HepG2 (cell line): ENCODE measurements around the gene TP53I3. TPM values are rescaled to one million over a fixed set of nuclear protein-coding genes. Genes with fewer than 3 reads are reported as not detected.
A peak's percentile ranks its signal among the peaks of the same experiment; 100 is the strongest.

Source experiments
- ADNP ChIP-seq: sonication (generic); formaldehyde crosslinking; IDR thresholded peaks from 2 replicates; pipeline ENCODE4 v1.4.0; 2020; ENCODE audit warnings: missing genetic modification reagents
- ATF7-NPFF ChIP-seq: sonication (generic); formaldehyde crosslinking; IDR thresholded peaks from 2 replicates; pipeline ENCODE4 v1.8.1; 2023; ENCODE audit warnings: mild to moderate bottlenecking, low read depth, missing genetic modification reagents, moderate library complexity
- CAMTA2 ChIP-seq: sonication (generic); formaldehyde crosslinking; IDR thresholded peaks from 2 replicates; pipeline ENCODE4 v1.4.0; 2020; ENCODE audit warnings: mild to moderate bottlenecking, missing genetic modification reagents, borderline replicate concordance
- GTF2F1 ChIP-seq: fragments of 150-350 bp; IDR thresholded peaks from 2 replicates; pipeline ENCODE4 v1.6.1; 2014; ENCODE audit warnings: low read length
- HOXA3 ChIP-seq: sonication (generic); formaldehyde crosslinking; IDR thresholded peaks from 2 replicates; pipeline ENCODE4 v1.5.0; 2020; ENCODE audit warnings: missing genetic modification reagents
- HOXA7 ChIP-seq: sonication (generic); formaldehyde crosslinking; IDR thresholded peaks from 2 replicates; pipeline ENCODE4 v1.8.1; 2022; ENCODE audit warnings: mild to moderate bottlenecking, missing genetic modification reagents, moderate library complexity
- POLR2A ChIP-seq, 2 experiments: IDR thresholded peaks; 2 replicates each; pipeline ENCODE4 v1.6.1; 2011; ENCODE audit warnings: low read depth in 2 of 2, low read length in 2 of 2, mild to moderate bottlenecking in 1 of 2, moderate library complexity in 1 of 2; ENCODE audit not compliant: insufficient read depth in 1 of 2
- RCOR2 ChIP-seq: IDR thresholded peaks from 2 replicates; pipeline ENCODE4 v1.6.1; 2016; ENCODE audit warnings: missing biosample characterization, missing genetic modification reagents
- SIX1 ChIP-seq: sonication (generic); formaldehyde crosslinking; IDR thresholded peaks from 2 replicates; pipeline ENCODE4 v1.4.0; 2020; ENCODE audit warnings: missing genetic modification reagents, borderline replicate concordance
- ZC3H13 ChIP-seq: sonication (generic); formaldehyde crosslinking; IDR thresholded peaks from 2 replicates; pipeline ENCODE4 v1.8.1; 2023; ENCODE audit warnings: mild to moderate bottlenecking, missing genetic modification reagents, moderate library complexity
- ZEB1 ChIP-seq: IDR thresholded peaks from 2 replicates; pipeline ENCODE4 v1.6.1; 2012; ENCODE audit warnings: mild to moderate bottlenecking, low read depth, inconsistent platforms; ENCODE audit not compliant: insufficient replicate concordance
- ZFP36L2 ChIP-seq: sonication (generic); formaldehyde crosslinking; IDR thresholded peaks from 2 replicates; pipeline ENCODE4 v1.4.0; 2020; ENCODE audit warnings: missing genetic modification reagents
- ZFP62 ChIP-seq: sonication (generic); formaldehyde crosslinking; IDR thresholded peaks from 2 replicates; pipeline ENCODE4 v1.4.0; 2020; ENCODE audit warnings: missing genetic modification reagents
- ZNF124 ChIP-seq: sonication (generic); formaldehyde crosslinking; IDR thresholded peaks from 2 replicates; pipeline ENCODE4 v1.4.0; 2020; ENCODE audit warnings: missing genetic modification reagents
- ZNF317 ChIP-seq: sonication (generic); formaldehyde crosslinking; IDR thresholded peaks from 2 replicates; pipeline ENCODE4 v1.5.0; 2020; ENCODE audit warnings: mild to moderate bottlenecking, missing genetic modification reagents
- ZNF75D ChIP-seq: sonication (generic); formaldehyde crosslinking; IDR thresholded peaks from 2 replicates; pipeline ENCODE4 v1.8.1; 2023; ENCODE audit warnings: missing genetic modification reagents, mild to moderate bottlenecking, borderline replicate concordance
- polyA plus RNA-seq, 8 experiments: library from polyadenylated mRNA; depleted of rRNA in 3 of 8; stranded (reverse) in 7 of 8; unstranded in 1 of 8; fragments of >200 nt; fragmentation: Illumina TruSeq in 4 of 8; extraction: Trizol in 4 of 8; gene quantifications; 2 replicates each; pipeline versions ENCODE4 v1.2.1 to v1.2.3, GENCODE V29; 2011 to 2016; ENCODE audit warnings: low read depth in 4 of 8, missing spikeins in 1 of 8, mixed read lengths in 1 of 8; ENCODE audit not compliant: insufficient read depth in 1 of 8
- total RNA-seq, 5 experiments: library from RNA; depleted of rRNA; stranded (reverse); fragments of >200 nt; fragmentation: Illumina TruSeq; extraction: Trizol; gene quantifications; 2 replicates each; pipeline ENCODE4 v1.2.3, GENCODE V29; 2016; ENCODE audit warnings: low read depth in 1 of 5
- TF ChIP-seq, protein P1 (sequence below): sonication (generic); formaldehyde crosslinking; IDR thresholded peaks from 2 replicates; pipeline ENCODE4 v1.4.0; 2020; ENCODE audit warnings: missing genetic modification reagents
- TF ChIP-seq, protein P2 (sequence below): sonication (generic); formaldehyde crosslinking; IDR thresholded peaks from 2 replicates; pipeline ENCODE4; 2020; ENCODE audit warnings: missing genetic modification reagents, mild to moderate bottlenecking, borderline replicate concordance
- TF ChIP-seq, protein P3 (sequence below): IDR thresholded peaks from 2 replicates; pipeline ENCODE4 v1.6.1; 2016
- TF ChIP-seq, protein P4 (sequence below): sonication (generic); formaldehyde crosslinking; IDR thresholded peaks from 2 replicates; pipeline ENCODE4 v1.5.1; 2020; ENCODE audit warnings: missing genetic modification reagents, mild to moderate bottlenecking, borderline replicate concordance
- TF ChIP-seq, protein P5 (sequence below): sonication (generic); formaldehyde crosslinking; IDR thresholded peaks from 2 replicates; pipeline ENCODE4 v1.4.0; 2020; ENCODE audit warnings: missing genetic modification reagents

Gene TP53I3
- total and polyA plus RNA-seq, 2 of the 13 experiments (the other 11 are each of a cell fraction or from before 2014, with no cell fraction given): 25.0 to 44.1 TPM

DNA sequence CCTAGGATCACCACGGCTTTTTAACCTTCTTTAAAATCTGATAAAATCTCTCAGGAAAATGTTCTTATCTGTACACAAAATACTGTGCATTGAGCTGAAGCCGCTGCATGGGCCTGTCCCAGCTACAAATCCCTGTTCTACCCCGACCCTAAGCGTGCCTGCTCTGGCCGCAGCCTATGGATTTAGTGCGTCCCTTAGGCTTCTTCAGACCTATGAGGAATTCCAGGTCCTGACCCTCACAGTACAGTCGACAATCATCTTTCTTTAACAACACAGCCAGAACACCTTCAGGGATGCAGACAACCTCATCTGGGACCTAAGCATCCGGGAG lies 37.0 kb downstream of the TP53I3 start (continued):
- TF ChIP-seq ZC3H13 (no peak), ZFP62 (CRISPR knock-in tag) (no peak), GTF2F1 (no peak), CAMTA2 (CRISPR knock-in tag) (no peak), SIX1 (no peak), ZNF75D (CRISPR knock-in tag) (0 out of 2 replicates have a peak, but pooled peaks have one; percentile 5), ATF7-NPFF (CRISPR knock-in tag) (no peak), ZFP36L2 (CRISPR knock-in tag) (no peak), HOXA3 (CRISPR knock-in tag) (no peak), HOXA7 (CRISPR knock-in tag) (no peak), POLR2A (IDR thresholded peaks at IDR 0.05; ENCODE audit: insufficient read depth in 1 of 2, low read depth in 2 of 2, low read length in 2 of 2) (no peak), ADNP (CRISPR knock-in tag) (no peak), ZNF317 (CRISPR knock-in tag) (0 out of 2 replicates have a peak, but pooled peaks have one; percentile 3), ZEB1 (peak; percentile 43), RCOR2 (CRISPR knock-in tag) (peak; percentile 47; the same call in 1 of the 2 replicates), ZNF124 (CRISPR knock-in tag) (peak; percentile 19; the same call in 1 of the 2 replicates)
- TF ChIP-seq, protein P1, sequence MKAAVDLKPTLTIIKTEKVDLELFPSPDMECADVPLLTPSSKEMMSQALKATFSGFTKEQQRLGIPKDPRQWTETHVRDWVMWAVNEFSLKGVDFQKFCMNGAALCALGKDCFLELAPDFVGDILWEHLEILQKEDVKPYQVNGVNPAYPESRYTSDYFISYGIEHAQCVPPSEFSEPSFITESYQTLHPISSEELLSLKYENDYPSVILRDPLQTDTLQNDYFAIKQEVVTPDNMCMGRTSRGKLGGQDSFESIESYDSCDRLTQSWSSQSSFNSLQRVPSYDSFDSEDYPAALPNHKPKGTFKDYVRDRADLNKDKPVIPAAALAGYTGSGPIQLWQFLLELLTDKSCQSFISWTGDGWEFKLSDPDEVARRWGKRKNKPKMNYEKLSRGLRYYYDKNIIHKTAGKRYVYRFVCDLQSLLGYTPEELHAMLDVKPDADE: no peak
- TF ChIP-seq, protein P2, sequence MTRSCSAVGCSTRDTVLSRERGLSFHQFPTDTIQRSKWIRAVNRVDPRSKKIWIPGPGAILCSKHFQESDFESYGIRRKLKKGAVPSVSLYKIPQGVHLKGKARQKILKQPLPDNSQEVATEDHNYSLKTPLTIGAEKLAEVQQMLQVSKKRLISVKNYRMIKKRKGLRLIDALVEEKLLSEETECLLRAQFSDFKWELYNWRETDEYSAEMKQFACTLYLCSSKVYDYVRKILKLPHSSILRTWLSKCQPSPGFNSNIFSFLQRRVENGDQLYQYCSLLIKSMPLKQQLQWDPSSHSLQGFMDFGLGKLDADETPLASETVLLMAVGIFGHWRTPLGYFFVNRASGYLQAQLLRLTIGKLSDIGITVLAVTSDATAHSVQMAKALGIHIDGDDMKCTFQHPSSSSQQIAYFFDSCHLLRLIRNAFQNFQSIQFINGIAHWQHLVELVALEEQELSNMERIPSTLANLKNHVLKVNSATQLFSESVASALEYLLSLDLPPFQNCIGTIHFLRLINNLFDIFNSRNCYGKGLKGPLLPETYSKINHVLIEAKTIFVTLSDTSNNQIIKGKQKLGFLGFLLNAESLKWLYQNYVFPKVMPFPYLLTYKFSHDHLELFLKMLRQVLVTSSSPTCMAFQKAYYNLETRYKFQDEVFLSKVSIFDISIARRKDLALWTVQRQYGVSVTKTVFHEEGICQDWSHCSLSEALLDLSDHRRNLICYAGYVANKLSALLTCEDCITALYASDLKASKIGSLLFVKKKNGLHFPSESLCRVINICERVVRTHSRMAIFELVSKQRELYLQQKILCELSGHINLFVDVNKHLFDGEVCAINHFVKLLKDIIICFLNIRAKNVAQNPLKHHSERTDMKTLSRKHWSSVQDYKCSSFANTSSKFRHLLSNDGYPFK: peak; percentile 22; the same call in 1 of the 2 replicates
- TF ChIP-seq, protein P3, sequence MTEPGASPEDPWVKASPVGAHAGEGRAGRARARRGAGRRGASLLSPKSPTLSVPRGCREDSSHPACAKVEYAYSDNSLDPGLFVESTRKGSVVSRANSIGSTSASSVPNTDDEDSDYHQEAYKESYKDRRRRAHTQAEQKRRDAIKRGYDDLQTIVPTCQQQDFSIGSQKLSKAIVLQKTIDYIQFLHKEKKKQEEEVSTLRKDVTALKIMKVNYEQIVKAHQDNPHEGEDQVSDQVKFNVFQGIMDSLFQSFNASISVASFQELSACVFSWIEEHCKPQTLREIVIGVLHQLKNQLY: no peak
- TF ChIP-seq, protein P4, sequence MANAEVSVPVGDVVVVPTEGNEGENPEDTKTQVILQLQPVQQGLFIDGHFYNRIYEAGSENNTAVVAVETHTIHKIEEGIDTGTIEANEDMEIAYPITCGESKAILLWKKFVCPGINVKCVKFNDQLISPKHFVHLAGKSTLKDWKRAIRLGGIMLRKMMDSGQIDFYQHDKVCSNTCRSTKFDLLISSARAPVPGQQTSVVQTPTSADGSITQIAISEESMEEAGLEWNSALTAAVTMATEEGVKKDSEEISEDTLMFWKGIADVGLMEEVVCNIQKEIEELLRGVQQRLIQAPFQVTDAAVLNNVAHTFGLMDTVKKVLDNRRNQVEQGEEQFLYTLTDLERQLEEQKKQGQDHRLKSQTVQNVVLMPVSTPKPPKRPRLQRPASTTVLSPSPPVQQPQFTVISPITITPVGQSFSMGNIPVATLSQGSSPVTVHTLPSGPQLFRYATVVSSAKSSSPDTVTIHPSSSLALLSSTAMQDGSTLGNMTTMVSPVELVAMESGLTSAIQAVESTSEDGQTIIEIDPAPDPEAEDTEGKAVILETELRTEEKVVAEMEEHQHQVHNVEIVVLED (CRISPR knock-in tag): no peak
- TF ChIP-seq, protein P5, sequence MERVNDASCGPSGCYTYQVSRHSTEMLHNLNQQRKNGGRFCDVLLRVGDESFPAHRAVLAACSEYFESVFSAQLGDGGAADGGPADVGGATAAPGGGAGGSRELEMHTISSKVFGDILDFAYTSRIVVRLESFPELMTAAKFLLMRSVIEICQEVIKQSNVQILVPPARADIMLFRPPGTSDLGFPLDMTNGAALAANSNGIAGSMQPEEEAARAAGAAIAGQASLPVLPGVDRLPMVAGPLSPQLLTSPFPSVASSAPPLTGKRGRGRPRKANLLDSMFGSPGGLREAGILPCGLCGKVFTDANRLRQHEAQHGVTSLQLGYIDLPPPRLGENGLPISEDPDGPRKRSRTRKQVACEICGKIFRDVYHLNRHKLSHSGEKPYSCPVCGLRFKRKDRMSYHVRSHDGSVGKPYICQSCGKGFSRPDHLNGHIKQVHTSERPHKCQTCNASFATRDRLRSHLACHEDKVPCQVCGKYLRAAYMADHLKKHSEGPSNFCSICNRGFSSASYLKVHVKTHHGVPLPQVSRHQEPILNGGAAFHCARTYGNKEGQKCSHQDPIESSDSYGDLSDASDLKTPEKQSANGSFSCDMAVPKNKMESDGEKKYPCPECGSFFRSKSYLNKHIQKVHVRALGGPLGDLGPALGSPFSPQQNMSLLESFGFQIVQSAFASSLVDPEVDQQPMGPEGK (CRISPR knock-in tag): no peak; the same call in 1 of the 2 replicates
